Measurements from ENCODE around the gene FARSA. TPM values are rescaled to one million over a fixed set of nuclear protein-coding genes. Genes with fewer than 3 reads are reported as not detected.

The FARSA gene
- total RNA-seq, 4 donors from 2014 or later: 40.7 to 68.8 (median 62.3) TPM

DNA sequence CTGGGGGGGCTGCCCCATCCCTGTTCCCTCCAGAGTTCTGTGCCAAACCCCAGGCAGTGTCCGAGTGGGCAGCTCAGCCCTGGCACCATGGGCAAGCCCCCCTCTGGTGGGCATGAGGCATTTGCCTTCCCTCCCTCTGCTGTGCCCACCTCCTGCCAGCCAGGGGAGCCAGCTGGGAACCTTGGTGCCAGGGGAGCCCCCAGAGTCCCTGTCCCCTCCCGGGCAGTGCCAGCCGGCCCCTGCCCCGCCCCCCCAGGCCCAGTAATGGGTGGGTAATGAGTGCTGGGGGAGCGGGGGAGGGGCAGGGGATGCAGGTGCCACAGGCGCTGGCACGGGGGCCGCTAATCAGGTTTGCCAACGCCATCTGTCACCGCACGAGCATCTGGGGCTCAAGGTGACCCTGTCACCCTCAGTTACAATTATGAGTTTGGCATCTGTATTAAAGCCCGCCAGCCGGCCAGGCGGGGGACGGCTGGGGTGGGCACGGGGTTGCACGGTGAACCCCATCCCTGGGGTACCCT lies 41.8 kb upstream of the FARSA start:
- no peak for DNase-seq
- H3K27ac ChIP-seq: no peak overlapping the region
- no peak overlapping the region for H3K4me3 ChIP-seq
- no peaks in the 10 kb centered on the region for H3K9me3 ChIP-seq
- TF ChIP-seq, protein P1, sequence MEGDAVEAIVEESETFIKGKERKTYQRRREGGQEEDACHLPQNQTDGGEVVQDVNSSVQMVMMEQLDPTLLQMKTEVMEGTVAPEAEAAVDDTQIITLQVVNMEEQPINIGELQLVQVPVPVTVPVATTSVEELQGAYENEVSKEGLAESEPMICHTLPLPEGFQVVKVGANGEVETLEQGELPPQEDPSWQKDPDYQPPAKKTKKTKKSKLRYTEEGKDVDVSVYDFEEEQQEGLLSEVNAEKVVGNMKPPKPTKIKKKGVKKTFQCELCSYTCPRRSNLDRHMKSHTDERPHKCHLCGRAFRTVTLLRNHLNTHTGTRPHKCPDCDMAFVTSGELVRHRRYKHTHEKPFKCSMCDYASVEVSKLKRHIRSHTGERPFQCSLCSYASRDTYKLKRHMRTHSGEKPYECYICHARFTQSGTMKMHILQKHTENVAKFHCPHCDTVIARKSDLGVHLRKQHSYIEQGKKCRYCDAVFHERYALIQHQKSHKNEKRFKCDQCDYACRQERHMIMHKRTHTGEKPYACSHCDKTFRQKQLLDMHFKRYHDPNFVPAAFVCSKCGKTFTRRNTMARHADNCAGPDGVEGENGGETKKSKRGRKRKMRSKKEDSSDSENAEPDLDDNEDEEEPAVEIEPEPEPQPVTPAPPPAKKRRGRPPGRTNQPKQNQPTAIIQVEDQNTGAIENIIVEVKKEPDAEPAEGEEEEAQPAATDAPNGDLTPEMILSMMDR (IDR thresholded peaks at IDR 0.05 in 4 of 5, conservative IDR thresholded peaks at IDR 0.05 in 1 of 5): no peak
- TF ChIP-seq POLR2A (IDR thresholded peaks at IDR 0.05): no peak
- no peaks in the 10 kb centered on the region for H3K27me3 ChIP-seq
- intact Hi-C loops (cut with DNase I; ENCODE audit: low total_unique reads) (no loop called here), in situ Hi-C loops (cut with MboI; ENCODE audit: low sequenced_read_pairs in 4 of 4) (loop anchor here in 3 of 4 donors (5.0 to 10.0 kb wide), 3 partner anchors 117 to 290 kb away; no protein-coding TSS in a partner anchor)
- H3K4me1 ChIP-seq: no peaks in the 10 kb centered on the region
- no peaks in the 10 kb centered on the region for H3K36me3 ChIP-seq
- ATAC-seq: no peak

DNA sequence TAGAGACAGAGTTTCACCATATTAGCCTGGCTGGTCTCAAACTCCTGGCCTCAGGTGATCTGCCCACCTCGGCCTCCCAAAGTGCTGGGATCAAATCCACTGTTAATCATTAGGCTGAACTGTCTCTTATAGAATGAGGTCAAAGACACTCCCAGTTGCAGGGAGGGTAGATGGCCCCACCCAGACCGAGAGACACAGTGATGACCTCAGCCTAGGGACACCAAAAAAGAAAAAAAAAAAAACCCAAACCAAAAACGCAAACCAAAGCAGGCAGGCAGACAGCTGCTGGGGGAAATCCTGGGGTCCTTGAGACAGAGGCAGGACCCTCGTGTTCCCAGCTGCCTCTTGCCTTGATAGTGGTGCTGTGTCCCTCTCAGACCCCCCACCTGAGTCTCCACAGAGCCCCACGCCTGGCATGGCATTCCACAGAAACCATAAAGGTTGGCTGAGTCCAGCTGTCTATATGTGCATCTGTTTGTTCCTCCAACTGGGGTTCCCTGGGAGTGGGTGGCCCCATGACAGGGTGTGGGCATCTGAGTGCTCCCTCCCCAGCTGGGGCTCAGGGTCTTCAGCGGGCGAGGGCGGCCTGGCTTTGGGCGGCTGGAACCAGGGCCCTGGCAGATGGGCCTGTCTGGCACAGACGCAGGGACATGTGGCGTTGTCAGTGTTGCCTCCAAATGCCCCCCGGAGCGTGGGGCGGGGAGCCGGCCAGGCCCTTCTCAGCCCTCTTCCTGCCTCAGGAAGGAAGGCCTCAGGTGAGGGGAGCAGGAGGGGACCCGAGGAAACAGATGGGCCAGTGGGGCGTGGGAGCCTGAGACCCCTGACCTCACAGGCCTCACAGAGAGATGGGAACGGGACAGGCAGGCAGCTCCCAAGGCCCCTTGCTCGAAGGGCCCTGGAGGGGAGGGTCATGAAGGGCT lies 41.0 kb upstream of the FARSA start:
- Histone ChIP-seq H3K36me3 (no peaks in the 10 kb centered on the region), H3K27me3 (no peaks in the 10 kb centered on the region), H3K4me3 (no peak overlapping the region), H3K9me3 (no peaks in the 10 kb centered on the region), H3K27ac (no peak overlapping the region), H3K4me1 (peaks cover 0 to 4% of the 10 kb centered on the region in 2 donors)
- in situ Hi-C loops (cut with MboI; ENCODE audit: low sequenced_read_pairs in 4 of 4): loop anchor here (5.0 to 25.0 kb wide), 4 partner anchors 118 to 290 kb away; no protein-coding TSS in a partner anchor
- ATAC-seq (no peak), DNase-seq (no peak)
- TF ChIP-seq, protein P1 (IDR thresholded peaks at IDR 0.05 in 4 of 5, conservative IDR thresholded peaks at IDR 0.05 in 1 of 5): no peak
- no peak for TF ChIP-seq POLR2A (IDR thresholded peaks at IDR 0.05)
- intact Hi-C loops (cut with DNase I; ENCODE audit: low total_unique reads): no loop called here

DNA sequence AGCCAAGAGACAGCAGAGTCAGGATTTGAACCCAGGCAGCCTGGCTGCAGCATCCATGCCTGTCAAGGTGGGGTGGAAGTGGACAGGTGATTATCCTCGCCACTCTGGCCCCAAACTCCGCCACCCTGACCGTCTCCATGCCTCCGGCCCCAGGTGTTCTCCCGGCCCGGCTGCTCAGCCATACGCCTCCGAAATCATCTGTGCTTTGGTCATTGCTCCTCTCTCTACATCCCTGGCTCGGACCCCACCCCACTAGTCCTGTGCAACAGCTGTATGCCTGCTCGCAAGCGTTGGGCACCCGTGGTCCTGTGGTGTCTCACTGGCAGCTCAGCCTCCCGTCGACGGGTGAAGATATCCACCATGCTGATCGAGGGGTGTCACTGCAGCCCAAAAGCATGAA lies 39.7 kb upstream of the FARSA start:
- intact Hi-C loops (cut with DNase I; ENCODE audit: low total_unique reads): no loop called here
- Histone ChIP-seq H3K4me3 (no peak overlapping the region), H3K9me3 (no peaks in the 10 kb centered on the region), H3K27ac (no peak overlapping the region), H3K4me1 (peaks cover 0 to 4% of the 10 kb centered on the region in 2 donors), H3K27me3 (no peaks in the 10 kb centered on the region), H3K36me3 (no peaks in the 10 kb centered on the region)
- ATAC-seq (no peak), DNase-seq (no peak)
- in situ Hi-C loops (cut with MboI; ENCODE audit: low sequenced_read_pairs in 4 of 4): loop anchor here in 3 of 4 donors (10.0 to 25.0 kb wide), 2 partner anchors 289 to 292 kb away; no protein-coding TSS in a partner anchor
- TF ChIP-seq, protein P1 (IDR thresholded peaks at IDR 0.05 in 4 of 5, conservative IDR thresholded peaks at IDR 0.05 in 1 of 5): no peak
- no peak for TF ChIP-seq POLR2A (IDR thresholded peaks at IDR 0.05)

DNA sequence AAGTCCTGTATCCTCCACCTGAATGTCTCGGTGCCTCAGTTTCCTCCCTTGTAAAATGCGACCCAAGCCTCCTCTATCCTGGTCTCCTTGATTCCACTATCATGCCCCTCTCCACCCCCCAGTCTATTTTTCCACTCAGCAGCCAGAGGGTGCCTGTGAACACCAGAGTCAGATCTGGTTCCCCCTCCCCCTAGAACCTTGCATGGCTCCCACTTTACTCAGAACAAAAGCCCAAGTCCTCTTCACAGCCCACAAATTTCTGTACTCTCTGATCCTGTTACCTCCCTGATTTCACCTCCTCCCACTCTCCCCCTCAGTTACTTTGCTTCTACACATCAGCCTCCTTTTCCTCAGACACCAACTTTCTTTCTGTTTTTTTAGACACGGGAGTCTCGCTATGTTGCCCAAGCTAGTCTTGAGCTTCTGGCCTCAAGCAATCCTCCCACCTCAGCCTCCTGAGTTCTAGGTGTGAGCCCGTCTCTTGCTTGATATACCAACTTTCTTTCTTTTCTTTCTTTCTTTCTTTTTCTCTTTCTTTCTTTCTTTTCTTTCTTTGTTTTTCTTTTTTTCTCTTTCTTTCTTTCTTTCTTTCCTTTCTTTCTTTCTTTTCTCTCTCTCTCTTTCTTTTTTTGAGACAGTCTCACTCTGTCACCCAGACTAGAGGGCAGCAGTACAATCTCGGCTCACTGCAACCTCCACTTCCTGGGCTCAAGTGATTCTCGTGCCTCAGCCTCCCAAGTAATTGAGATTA lies 36.7 kb upstream of the FARSA start:
- intact Hi-C loops (cut with DNase I; ENCODE audit: low total_unique reads) (no loop called here), in situ Hi-C loops (cut with MboI; ENCODE audit: low sequenced_read_pairs in 4 of 4) (loop anchor here in 3 of 4 donors (10.0 to 25.0 kb wide), 2 partner anchors 292 to 295 kb away; no protein-coding TSS in a partner anchor)
- H3K9me3 ChIP-seq: no peaks in the 10 kb centered on the region
- DNase-seq: no peak
- H3K4me1 ChIP-seq: peaks cover 0 to 9% of the 10 kb centered on the region in 2 donors
- TF ChIP-seq, protein P1 (IDR thresholded peaks at IDR 0.05 in 4 of 5, conservative IDR thresholded peaks at IDR 0.05 in 1 of 5): no peak
- no peaks in the 10 kb centered on the region for H3K27me3 ChIP-seq
- ATAC-seq: no peak
- H3K4me3 ChIP-seq: no peak overlapping the region
- H3K36me3 ChIP-seq: no peaks in the 10 kb centered on the region
- no peak overlapping the region for H3K27ac ChIP-seq
